Measurements from ENCODE around the gene RNF166. TPM values are rescaled to one million over a fixed set of nuclear protein-coding genes. Genes with fewer than 3 reads are reported as not detected.

The RNF166 gene
- total RNA-seq, 2 donors from 2014 or later: 24.2 to 27.2 TPM

DNA sequence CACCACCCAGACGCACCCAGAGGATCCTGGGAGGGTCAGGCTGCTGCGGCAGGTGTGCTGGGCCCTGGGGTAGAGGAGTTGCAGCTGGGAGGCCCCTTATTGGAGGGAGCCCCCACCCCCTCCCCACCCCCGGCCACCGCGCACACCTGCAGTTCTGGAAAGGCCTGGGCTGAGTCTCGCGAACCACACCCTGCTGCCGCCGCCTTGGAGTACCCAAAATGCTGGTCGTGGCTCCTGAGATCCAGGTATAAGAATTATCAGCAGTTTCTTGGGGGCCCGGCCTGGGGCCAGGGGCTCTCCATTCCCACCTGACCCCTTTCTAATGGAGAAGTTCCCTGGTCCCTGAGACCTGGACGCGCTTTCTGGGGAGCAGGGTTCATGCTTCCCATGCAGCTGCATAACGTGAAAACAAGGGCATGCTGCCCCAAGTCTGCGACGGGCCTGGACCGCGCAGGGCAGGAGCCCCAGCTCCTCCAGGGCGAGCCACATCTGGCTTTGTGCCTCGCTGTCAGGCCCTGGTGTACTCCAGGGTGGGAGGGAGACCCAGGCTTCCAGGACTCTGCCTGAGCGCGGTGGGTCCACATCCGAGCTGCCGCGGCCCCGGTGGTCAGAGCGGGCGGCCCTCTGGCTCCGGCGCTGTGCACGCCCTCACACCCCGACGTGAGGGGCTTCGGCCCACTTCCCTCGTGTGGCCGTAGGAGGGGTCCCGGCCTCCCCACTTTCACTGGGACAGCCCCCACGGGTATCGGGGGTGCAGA lies 12.6 kb downstream of the RNF166 start:
- 89 to 91% methylated on average over 27 to 39 of the region's 39 CpGs for WGBS, 2 experiments (ENCODE audit: insufficient coverage in 1 of 2, insufficient read length in 1 of 2)
- peaks cover 15% of the 10 kb centered on the region for H3K27me3 Mint-ChIP-seq (ENCODE audit: insufficient read depth)

DNA sequence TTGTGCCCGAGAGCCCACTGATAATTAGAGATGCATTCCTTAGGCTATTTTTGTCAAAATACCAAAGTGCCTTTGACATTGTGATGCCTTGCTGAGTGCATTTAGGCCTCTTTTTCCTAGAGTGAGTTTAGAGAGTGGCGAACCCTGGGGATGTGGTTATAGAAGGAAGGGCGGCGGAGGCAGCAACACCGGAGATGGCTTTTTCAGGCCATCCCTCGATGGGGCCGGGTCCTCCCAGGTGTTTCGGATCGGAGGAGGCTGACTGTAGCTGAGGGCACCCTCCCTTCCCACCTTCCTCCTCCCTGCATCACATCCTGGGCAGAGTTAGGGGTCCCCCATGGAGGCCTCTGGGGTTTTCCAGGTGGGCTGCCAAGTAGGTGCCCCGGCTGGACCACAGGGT lies 13.3 kb downstream of the RNF166 start:
- H3K27me3 Mint-ChIP-seq (ENCODE audit: insufficient read depth): peaks cover 17% of the 10 kb centered on the region
- H3K4me3 Mint-ChIP-seq: no peak overlapping the region
- Histone ChIP-seq H3K4me3 (ENCODE audit: low read length) (no peak overlapping the region), H3K27me3 (ENCODE audit: control insufficient read depth, insufficient read depth, low read length, poor library complexity, severe bottlenecking) (no peaks in the 10 kb centered on the region), H3K36me3 (ENCODE audit: control insufficient read depth, insufficient read depth, low read length) (no peaks in the 10 kb centered on the region), H3K27ac (ENCODE audit: low read depth, low read length) (no peak overlapping the region), H3K4me1 (ENCODE audit: control insufficient read depth, insufficient read depth, low read length) (no peaks in the 10 kb centered on the region), H3K9me3 (ENCODE audit: control insufficient read depth, low read length) (no peaks in the 10 kb centered on the region), H3K9ac (ENCODE audit: extremely low read depth, low read length, poor library complexity, severe bottlenecking) (no peak overlapping the region)
- peaks cover 3% of the 10 kb centered on the region for H3K36me3 Mint-ChIP-seq (ENCODE audit: low read depth)
- H3K27ac Mint-ChIP-seq: no peak overlapping the region
- WGBS, 2 experiments (ENCODE audit: insufficient coverage in 1 of 2, insufficient read length in 1 of 2): 85 to 93% methylated on average over 6 to 10 of the region's 10 CpGs
- H3K9me3 Mint-ChIP-seq: no peaks in the 10 kb centered on the region
- DNase-seq: no peak
- H3K4me1 Mint-ChIP-seq: peaks cover 8% of the 10 kb centered on the region
- TF ChIP-seq, protein P1, sequence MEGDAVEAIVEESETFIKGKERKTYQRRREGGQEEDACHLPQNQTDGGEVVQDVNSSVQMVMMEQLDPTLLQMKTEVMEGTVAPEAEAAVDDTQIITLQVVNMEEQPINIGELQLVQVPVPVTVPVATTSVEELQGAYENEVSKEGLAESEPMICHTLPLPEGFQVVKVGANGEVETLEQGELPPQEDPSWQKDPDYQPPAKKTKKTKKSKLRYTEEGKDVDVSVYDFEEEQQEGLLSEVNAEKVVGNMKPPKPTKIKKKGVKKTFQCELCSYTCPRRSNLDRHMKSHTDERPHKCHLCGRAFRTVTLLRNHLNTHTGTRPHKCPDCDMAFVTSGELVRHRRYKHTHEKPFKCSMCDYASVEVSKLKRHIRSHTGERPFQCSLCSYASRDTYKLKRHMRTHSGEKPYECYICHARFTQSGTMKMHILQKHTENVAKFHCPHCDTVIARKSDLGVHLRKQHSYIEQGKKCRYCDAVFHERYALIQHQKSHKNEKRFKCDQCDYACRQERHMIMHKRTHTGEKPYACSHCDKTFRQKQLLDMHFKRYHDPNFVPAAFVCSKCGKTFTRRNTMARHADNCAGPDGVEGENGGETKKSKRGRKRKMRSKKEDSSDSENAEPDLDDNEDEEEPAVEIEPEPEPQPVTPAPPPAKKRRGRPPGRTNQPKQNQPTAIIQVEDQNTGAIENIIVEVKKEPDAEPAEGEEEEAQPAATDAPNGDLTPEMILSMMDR (conservative IDR thresholded peaks at IDR 0.05): no peak

More for the DNA sequence above, 12.6 kb downstream of the RNF166 start:
- DNase-seq: no peak
- H3K4me1 ChIP-seq (ENCODE audit: control insufficient read depth, insufficient read depth, low read length): no peaks in the 10 kb centered on the region
- H3K9me3 Mint-ChIP-seq: no peaks in the 10 kb centered on the region
- no peak overlapping the region for H3K9ac ChIP-seq (ENCODE audit: extremely low read depth, low read length, poor library complexity, severe bottlenecking)
- peaks cover under 1% of the 10 kb centered on the region for H3K4me1 Mint-ChIP-seq
- H3K36me3 ChIP-seq (ENCODE audit: control insufficient read depth, insufficient read depth, low read length): no peaks in the 10 kb centered on the region
- H3K36me3 Mint-ChIP-seq (ENCODE audit: low read depth): peaks cover 9% of the 10 kb centered on the region
- H3K4me3 Mint-ChIP-seq: no peak overlapping the region
- H3K9me3 ChIP-seq (ENCODE audit: control insufficient read depth, low read length): no peaks in the 10 kb centered on the region
- no peak overlapping the region for H3K27ac Mint-ChIP-seq
- TF ChIP-seq, protein P1 (conservative IDR thresholded peaks at IDR 0.05): no peak
- no peaks in the 10 kb centered on the region for H3K27me3 ChIP-seq (ENCODE audit: control insufficient read depth, insufficient read depth, low read length, poor library complexity, severe bottlenecking)
- H3K27ac ChIP-seq (ENCODE audit: low read depth, low read length): no peak overlapping the region
- no peak overlapping the region for H3K4me3 ChIP-seq (ENCODE audit: low read length)

DNA sequence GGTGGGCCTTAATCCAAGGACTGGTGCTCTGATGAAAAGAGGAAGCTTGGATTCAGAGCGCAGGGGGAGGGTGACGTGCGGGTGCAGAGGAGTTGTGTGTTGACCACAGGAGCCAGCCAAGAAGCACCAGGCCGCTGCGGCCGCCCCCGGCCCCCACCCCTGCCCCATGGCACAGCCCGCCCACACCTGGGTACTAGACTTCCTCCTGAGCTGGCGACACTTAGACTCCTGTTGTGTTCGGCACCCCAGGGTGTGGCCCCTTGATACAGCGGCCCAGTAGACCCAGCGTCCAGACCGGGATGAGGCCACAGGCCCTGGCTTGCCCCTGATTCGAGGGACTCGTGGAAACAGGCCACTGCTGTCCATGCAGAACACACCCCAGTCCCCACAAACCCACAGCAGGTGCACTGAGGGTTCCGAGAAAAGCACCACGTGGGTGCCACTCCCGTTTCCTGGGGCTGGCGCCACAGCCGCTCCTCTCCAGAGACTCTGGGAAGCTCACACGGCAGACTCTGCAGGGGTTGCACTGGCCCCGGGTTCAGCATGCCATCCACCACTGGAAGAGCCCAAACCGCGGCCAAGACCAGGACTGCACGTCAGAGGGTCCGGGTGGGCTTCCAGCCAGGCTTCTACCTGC lies 14.2 kb downstream of the RNF166 start:
- H3K27me3 ChIP-seq (ENCODE audit: control insufficient read depth, insufficient read depth, low read length, poor library complexity, severe bottlenecking): peaks cover 8% of the 10 kb centered on the region
- no peak for DNase-seq
- Mint-ChIP-seq H3K27me3 (ENCODE audit: insufficient read depth) (peaks cover 19% of the 10 kb centered on the region), H3K9me3 (no peaks in the 10 kb centered on the region), H3K27ac (no peak overlapping the region), H3K36me3 (ENCODE audit: low read depth) (no peaks in the 10 kb centered on the region), H3K4me3 (no peak overlapping the region), H3K4me1 (peaks cover 10% of the 10 kb centered on the region)
- 92 to 94% methylated on average over 24 to 26 of the region's 26 CpGs for WGBS, 2 experiments (ENCODE audit: insufficient coverage in 1 of 2, insufficient read length in 1 of 2)
- H3K4me3 ChIP-seq (ENCODE audit: low read length): no peak overlapping the region
- no peaks in the 10 kb centered on the region for H3K36me3 ChIP-seq (ENCODE audit: control insufficient read depth, insufficient read depth, low read length)
- H3K27ac ChIP-seq (ENCODE audit: low read depth, low read length): no peak overlapping the region
- TF ChIP-seq, protein P1 (conservative IDR thresholded peaks at IDR 0.05): no peak
- no peaks in the 10 kb centered on the region for H3K9me3 ChIP-seq (ENCODE audit: control insufficient read depth, low read length)
- H3K9ac ChIP-seq (ENCODE audit: extremely low read depth, low read length, poor library complexity, severe bottlenecking): no peak overlapping the region
- no peaks in the 10 kb centered on the region for H3K4me1 ChIP-seq (ENCODE audit: control insufficient read depth, insufficient read depth, low read length)

All from endodermal cell (in vitro differentiated cells).